GM23338 (cell line): ENCODE results near the gene PSG3. TPM values are rescaled to one million over a fixed set of nuclear protein-coding genes. Genes with fewer than 3 reads are reported as not detected.
"Not testable (repeated sequence)": the region's sequence is repeated elsewhere in the genome, so short reads cannot be mapped to it uniquely, and the experiment has no call there.

ENCODE experiments used
- ATAC-seq: fragments of 200-7000 bp; cut with Tn5 transposase; 3 replicates; pipeline ENCODE4 v1.9.1; 2020
- DNase-seq: peaks from one replicate; pipeline ENCODE4 v3.0.0-alpha.2; 2015; ENCODE audit warnings: low spot score
- H2AFZ ChIP-seq: fragments of 200-600 bp; sonication (generic); 2 replicates; pipeline ENCODE4 v1.8.0; 2016; ENCODE audit warnings: antibody characterized with exemption, mild to moderate bottlenecking, moderate library complexity
- H3F3A ChIP-seq: fragments of 200-600 bp; sonication (generic); replicated peaks from 2 replicates; pipeline ENCODE4 v1.8.0; 2017; ENCODE audit warnings: antibody characterized with exemption, mixed run types, low read depth
- H3K27ac ChIP-seq: fragments of 200-600 bp; sonication (generic); 2 replicates; pipeline ENCODE4 v1.6.1; 2016; ENCODE audit warnings: low read depth
- H3K27me3 ChIP-seq: fragments of 200-600 bp; sonication (generic); 2 replicates; pipeline ENCODE4 v1.8.0; 2016; ENCODE audit warnings: mild to moderate bottlenecking, mixed run types, moderate library complexity; ENCODE audit not compliant: insufficient read depth
- H3K36me3 ChIP-seq: fragments of 200-600 bp; sonication (generic); 2 replicates; pipeline ENCODE4 v1.8.0; 2016; ENCODE audit warnings: mild to moderate bottlenecking; ENCODE audit not compliant: insufficient read depth
- H3K4me1 ChIP-seq: fragments of 200-600 bp; sonication (generic); 2 replicates; pipeline ENCODE4 v1.8.0; 2016; ENCODE audit warnings: mild to moderate bottlenecking, moderate library complexity; ENCODE audit not compliant: insufficient read depth
- H3K4me2 ChIP-seq: fragments of 200-600 bp; sonication (generic); 2 replicates; pipeline ENCODE4 v1.7.1; 2017; ENCODE audit warnings: mixed run types
- H3K4me3 ChIP-seq: fragments of 200-600 bp; sonication (generic); 2 replicates; pipeline ENCODE4 v1.6.1; 2016; ENCODE audit warnings: mixed run types
- H3K79me2 ChIP-seq: fragments of 200-600 bp; sonication (generic); replicated peaks from 2 replicates; pipeline ENCODE4 v1.8.0; 2017; ENCODE audit warnings: mild to moderate bottlenecking; ENCODE audit not compliant: insufficient read depth
- H3K9me2 ChIP-seq: fragments of 200-600 bp; sonication (generic); 2 replicates; pipeline ENCODE4 v1.8.0; 2017; ENCODE audit not compliant: insufficient read depth
- H4K20me1 ChIP-seq: fragments of 200-600 bp; sonication (generic); replicated peaks from 2 replicates; pipeline ENCODE4 v1.8.0; 2017; ENCODE audit warnings: mild to moderate bottlenecking; ENCODE audit not compliant: insufficient read depth
- H3K27ac Mint-ChIP-seq: 2 replicates; pipeline ENCODE4 v1.8.0; 2020; ENCODE audit warnings: inconsistent platforms, mild to moderate bottlenecking, moderate library complexity, mixed read lengths
- H3K27me3 Mint-ChIP-seq: 3 replicates; pipeline ENCODE4 v1.8.0; 2022; ENCODE audit warnings: low read depth, mild to moderate bottlenecking, moderate library complexity, mixed read lengths, inconsistent platforms; ENCODE audit not compliant: insufficient read depth, poor library complexity
- H3K36me3 Mint-ChIP-seq: 3 replicates; pipeline ENCODE4 v1.8.0; 2021; ENCODE audit warnings: low read depth, mild to moderate bottlenecking, inconsistent platforms, moderate library complexity, mixed read lengths
- H3K4me1 Mint-ChIP-seq: 3 replicates; pipeline ENCODE4 v1.8.0; 2020; ENCODE audit warnings: mild to moderate bottlenecking, inconsistent platforms, mixed read lengths
- H3K4me3 Mint-ChIP-seq: 3 replicates; pipeline ENCODE4 v1.8.0; 2021; ENCODE audit warnings: moderate library complexity, mild to moderate bottlenecking, inconsistent platforms, mixed read lengths
- H3K9me3 Mint-ChIP-seq: 3 replicates; pipeline ENCODE4 v1.8.0; 2020; ENCODE audit warnings: moderate library complexity, mild to moderate bottlenecking, inconsistent platforms, mixed read lengths
- polyA plus RNA-seq: library from polyadenylated mRNA; unstranded; fragments of >200 nt; fragmentation: Nextera tagmentation; extraction: Ambion mirVana; gene quantifications from 2 replicates; pipeline ENCODE4 v1.2.1, GENCODE V29; 2016
- total RNA-seq: library from RNA; depleted of rRNA; stranded (reverse); fragments of >200 nt; shearing (Covaris generic); gene quantifications from 2 replicates; pipeline ENCODE4 v1.2.3, GENCODE V29; 2014; rRNA removed

Gene PSG3
- total and polyA plus RNA-seq, 2 experiments from 2014 or later: not detected

DNA sequence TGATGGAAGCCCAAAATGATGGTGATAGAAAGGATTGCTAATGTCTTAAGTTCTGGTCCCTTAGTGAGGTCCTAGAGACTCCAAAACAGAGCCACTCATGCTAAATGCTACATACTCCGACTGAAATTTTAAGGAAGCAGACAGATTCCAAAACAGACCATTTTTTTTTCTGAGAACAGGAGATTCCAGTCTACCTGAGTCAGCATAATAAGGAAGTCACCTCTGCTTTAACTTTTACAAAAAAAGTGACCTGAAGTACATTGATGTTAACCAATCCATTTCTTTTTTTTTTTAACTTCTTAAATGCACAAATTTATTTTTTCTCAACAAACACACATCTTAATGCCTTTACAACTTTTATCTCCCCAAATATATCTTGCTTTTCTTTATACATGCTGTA is 65.7 kb downstream of the PSG3 start:
- Mint-ChIP-seq H3K36me3 (peaks cover 13% of the 10 kb centered on the region), H3K9me3 (peaks cover 73% of the 10 kb centered on the region)
- not testable (repeated sequence) for H3K4me1 ChIP-seq, H3K27ac Mint-ChIP-seq, H2AFZ ChIP-seq, H3K27me3 Mint-ChIP-seq, H3K4me3 Mint-ChIP-seq, H3K4me1 Mint-ChIP-seq, H4K20me1 ChIP-seq, H3K36me3 ChIP-seq, H3K27ac ChIP-seq, H3K79me2 ChIP-seq, H3K4me2 ChIP-seq, H3K4me3 ChIP-seq, H3K9me2 ChIP-seq, H3K27me3 ChIP-seq, ATAC-seq, DNase-seq, H3F3A ChIP-seq

Other genes starting within 250 kb of the PSG3 start
- 0.78 and 3.0 TPM in 2 replicates for gene CEACAM1, start 212.0 kb downstream of the PSG3 start, total RNA-seq
- gene CEACAM1, start 212.0 kb downstream of the PSG3 start, polyA plus RNA-seq: 0.63 and 1.7 TPM in 2 replicates
- not detected in 2 replicates for gene CEACAM8, start 145.6 kb downstream of the PSG3 start, total RNA-seq
- gene CEACAM8, start 145.6 kb downstream of the PSG3 start, polyA plus RNA-seq: not detected in 2 replicates
- not detected in 2 replicates for gene PSG8, start 25.2 kb upstream of the PSG3 start, total RNA-seq
- 0.32 TPM in 1 of 2 replicates, not detected in the other for gene PSG8, start 25.2 kb upstream of the PSG3 start, polyA plus RNA-seq
- not detected in 2 replicates for gene PSG1, start 139.2 kb upstream of the PSG3 start, total RNA-seq
- gene PSG1, start 139.2 kb upstream of the PSG3 start, polyA plus RNA-seq: not detected in 2 replicates
- not detected in 2 replicates for gene PSG6, start 177.4 kb upstream of the PSG3 start, total RNA-seq
- gene PSG6, start 177.4 kb upstream of the PSG3 start, polyA plus RNA-seq: 0.16 TPM in 1 of 2 replicates, not detected in the other
- not detected in 2 replicates for gene PSG7, start 196.7 kb upstream of the PSG3 start, total RNA-seq
- gene PSG7, start 196.7 kb upstream of the PSG3 start, polyA plus RNA-seq: not detected in 2 replicates